ENCODE results near the gene CALCR.

- TF ChIP-seq POLR2A (IDR thresholded peaks at IDR 0.05) = no peak
- no peak for TF ChIP-seq CTCF (IDR thresholded peaks at IDR 0.05)
- no peak for TF ChIP-seq POLR2AphosphoS5 (IDR thresholded peaks at IDR 0.05)
These were observed 165.2 kb downstream of the CALCR start for GRCh38 chr7:93409324-93409723.

All from breast epithelium (tissue), 3 donors.